AG08396 (cell line): ENCODE data around the gene RNFT2.

Experiments
- DNase-seq: peaks from one replicate; pipeline ENCODE4 v3.0.0; 2012; ENCODE audit warnings: low spot score, mixed read lengths

The RNFT2 gene

DNA sequence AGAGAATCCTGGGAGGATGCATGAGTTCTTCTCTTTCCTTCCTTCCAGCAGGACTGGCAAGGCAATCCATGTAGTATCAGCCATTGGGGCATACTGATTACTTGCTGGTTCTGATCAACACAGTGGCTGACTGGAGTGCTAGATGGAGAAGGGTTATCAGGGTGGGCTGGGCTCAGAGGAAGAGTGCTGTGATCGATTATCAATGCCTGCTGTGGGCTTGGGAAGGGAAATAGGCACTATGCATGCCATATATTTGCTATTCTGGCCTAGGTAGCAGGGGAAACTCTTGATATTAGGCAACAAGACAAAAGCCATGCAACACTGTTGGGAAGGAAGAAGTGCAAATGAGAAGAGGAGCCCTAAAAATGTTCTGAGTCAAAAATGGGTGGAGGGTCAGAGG lies 97.4 kb downstream of the RNFT2 start:
- DNase-seq, result no peak

DNA sequence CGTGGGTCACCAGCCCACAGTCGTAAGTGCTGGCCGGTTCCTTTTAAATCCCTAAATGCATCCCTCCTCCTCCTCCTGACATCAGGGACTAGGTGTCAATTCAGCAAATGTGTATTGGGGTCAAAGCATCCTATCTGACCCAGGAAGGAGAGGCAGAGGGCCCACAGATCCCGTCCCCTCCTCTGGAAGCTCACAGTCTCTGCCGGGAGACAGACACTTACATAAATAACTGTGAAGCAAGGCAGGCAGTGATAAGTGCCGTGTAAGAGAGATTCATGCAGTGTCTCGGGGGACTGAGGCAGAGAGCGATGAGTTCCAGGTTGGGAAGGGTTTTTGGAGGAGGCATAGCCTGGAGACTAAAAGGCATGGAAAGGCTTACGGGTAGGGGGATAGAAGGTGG lies 99.0 kb downstream of the RNFT2 start:
- no peak for DNase-seq

DNA sequence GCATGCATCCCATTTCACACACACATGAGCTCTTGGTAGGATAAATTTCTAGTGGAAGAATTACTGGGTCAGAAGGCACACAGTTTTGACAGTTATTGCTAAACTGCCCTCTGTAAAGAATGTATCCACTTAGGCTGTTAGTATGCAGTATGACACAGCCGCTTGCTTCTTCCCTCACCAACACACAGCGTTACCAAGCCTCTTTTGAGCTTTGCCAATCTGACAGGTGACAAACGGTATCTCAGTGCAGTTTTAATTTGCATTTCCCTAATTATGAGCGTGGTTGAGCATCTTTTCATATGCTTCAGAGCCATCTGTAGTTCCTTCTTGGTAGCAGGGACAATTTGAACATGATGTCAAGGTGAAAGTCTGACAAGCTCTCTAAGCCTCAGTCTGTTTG lies 100.2 kb downstream of the RNFT2 start:
- DNase-seq, result no peak

DNA sequence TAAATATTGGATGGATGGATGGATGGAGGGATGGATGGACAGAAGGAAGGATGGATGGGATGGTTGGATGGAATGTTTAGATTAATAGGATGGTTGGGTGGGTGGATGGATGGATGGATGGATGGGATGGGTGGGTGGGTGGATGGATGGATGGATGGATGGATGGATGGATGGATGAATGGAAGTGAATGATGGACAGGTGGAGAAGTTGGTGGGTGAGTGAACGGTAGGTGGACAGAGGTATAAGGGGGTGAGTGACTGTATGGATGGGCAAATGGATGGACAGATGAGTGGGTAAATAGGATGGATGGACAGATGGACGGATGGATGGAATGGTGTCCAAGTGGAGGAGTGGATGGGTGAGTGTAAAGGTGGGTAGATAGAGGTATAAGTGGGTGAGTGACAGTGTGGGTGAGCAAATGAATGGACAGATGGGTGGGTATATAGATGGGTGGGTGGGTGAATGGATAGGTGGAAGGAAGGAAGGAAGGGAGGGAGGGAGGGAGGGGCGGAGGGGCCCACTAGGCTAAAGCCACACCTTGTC lies 101.2 kb downstream of the RNFT2 start:
- no peak for DNase-seq

DNA sequence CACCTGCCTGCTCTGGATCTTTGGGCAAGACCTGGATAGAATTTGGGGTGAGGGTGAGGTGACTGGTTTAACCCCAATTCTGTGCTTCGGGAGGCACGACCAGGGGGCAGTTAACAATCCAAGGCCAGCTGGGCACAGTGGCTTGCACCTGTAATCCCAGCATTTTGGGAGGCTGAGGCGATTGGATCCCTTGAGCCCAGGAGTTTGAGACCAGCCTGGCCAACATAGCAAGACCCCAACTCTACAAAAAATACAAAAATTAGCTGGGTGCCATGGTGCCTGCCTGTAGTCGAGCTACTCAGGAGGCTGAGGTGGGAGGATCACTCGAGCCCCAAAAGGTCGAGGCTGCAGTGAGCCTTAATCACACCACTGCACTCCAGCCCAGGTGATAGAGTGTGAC lies 105.0 kb downstream of the RNFT2 start:
- no peak for DNase-seq

DNA sequence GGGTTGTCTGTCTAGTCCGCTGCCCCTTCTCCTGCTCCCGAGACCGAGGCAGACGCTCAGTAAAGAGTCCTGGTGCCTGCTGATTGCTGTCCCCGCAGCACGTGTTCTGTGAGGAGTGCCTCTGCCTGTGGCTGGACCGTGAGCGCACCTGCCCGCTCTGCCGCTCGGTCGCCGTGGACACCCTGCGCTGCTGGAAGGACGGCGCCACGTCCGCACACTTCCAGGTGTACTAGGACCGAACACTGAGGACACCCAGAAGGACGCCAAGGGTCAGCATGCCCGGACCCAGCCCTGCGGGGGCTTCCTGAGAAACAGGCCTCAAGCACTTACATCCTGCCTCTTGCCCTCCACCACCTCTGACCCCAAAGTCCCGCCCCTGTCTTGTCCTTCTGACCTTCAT lies 111.1 kb downstream of the RNFT2 start:
- no peak for DNase-seq

DNA sequence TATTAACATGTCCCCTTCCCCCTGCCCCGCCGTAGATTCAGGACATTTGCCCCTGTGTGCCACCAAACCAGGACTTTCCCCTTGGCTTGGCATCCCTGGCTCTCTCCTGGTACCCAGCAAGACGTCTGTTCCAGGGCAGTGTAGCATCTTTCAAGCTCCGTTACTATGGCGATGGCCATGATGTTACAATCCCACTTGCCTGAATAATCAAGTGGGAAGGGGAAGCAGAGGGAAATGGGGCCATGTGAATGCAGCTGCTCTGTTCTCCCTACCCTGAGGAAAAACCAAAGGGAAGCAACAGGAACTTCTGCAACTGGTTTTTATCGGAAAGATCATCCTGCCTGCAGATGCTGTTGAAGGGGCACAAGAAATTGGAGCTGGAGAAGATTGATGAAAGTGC lies 114.2 kb downstream of the RNFT2 start:
- DNase-seq, result no peak

DNA sequence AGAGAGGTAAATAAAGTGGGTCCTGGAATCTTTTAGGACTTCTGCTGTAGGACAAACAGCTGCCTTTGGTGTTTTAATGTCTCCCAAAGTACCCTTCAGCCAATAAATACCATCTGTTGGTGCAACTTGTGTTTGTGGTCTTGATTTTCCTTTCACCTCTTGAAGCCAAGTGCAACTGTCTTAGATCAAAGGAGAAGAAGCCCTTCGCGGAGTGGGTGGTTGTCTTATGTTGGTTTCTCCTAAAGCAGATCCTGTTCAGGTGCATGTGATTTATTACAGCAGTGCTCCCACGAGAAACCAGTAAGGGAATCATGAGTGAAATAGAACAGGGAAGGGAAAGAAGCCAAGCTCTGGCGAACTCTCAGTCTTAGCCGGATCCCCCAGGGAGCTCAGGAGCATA lies 115.4 kb downstream of the RNFT2 start:
- DNase-seq, result no peak

DNA sequence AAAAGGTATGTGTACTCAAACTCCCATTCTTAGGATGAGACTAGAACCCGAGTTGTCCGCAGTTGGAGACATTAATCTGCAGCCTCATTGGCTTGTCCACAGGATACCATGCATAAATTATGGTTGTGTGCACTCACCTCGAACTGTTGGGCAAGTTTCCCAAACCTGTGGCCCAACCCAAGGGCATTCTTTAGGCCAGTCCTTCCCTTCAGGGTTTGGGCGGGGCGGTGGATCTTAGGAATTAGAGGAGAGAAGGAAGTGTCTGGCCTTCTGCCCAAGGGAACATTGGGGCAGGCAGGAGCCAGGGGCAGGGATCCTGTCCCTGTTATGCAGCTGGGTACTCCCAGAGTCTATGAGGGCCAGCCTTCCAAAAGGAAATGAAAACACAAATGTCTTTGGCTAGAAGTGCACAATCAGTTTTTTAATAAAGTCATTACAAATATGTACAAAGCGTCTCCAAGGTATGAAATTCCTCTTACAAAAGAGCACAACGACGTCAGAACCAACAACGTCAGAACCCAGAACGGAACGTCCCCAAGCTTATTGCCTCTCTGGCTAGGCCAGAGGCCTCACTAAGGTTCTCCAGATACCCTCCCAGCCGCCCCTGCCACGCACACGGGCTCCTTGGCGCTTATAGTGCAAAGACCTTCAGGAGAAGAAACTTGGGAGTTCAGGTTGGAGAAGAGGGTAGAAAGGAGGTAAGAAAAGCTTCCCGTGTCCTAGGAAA lies 117.8 kb downstream of the RNFT2 start:
- no peak for DNase-seq

DNA sequence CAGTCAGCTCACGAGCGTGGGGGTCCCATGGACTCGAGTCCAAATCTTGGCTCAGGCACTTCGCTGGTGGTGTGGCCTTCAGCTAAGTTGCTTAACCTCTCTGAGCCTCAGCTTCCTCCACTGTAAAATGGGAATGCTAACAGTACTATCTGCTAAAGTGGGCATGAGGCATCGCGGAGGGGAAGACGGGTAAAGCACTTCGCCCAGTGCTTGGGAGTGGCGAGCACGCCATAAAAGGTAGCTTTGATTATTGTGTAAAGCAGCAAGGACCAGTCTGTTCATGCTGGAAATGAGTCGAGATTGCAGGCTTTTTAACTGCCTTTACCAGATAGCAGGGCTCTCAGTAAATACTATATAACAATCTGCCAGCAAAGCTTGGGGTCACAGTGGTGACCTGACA lies 118.6 kb downstream of the RNFT2 start:
- DNase-seq, result no peak

DNA sequence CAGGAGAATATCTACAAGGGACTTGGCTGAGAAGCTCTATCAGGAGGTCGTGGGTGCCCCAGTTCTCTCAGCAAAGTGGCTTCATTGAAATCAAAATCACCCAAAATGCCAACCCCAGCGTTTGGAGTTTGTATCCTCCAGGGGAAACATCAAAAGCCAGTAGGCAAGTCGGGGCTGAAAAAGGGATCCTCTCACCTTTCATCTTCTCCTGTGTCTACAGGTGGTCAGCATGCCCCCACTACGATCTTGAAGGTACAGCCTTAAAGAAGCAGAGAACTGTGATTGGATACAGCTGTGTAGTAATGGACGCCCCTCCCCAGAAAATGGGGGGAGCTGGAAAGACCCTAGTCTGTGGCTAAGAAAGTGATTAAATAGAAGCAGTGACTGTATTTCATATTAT lies 121.0 kb downstream of the RNFT2 start:
- no peak for DNase-seq

DNA sequence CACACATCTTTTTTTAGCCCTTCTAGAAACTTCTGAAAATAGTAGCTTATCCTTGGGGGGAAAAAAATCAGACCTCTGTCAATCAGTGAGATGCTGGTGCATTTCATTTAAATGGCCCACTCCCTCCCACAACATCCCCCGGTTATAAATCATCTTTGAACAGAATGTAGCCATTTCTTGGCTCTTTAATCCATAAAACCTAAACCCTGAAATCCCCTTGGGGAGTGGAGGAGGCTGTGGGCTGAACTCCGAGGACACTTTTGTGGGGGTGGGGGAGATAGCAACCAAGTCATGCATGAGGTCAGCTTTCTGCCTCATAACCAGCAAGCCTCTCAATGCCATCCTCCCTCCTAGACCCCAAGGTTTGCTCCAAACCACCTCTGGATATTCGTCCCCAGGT lies 122.1 kb downstream of the RNFT2 start:
- no peak for DNase-seq

DNA sequence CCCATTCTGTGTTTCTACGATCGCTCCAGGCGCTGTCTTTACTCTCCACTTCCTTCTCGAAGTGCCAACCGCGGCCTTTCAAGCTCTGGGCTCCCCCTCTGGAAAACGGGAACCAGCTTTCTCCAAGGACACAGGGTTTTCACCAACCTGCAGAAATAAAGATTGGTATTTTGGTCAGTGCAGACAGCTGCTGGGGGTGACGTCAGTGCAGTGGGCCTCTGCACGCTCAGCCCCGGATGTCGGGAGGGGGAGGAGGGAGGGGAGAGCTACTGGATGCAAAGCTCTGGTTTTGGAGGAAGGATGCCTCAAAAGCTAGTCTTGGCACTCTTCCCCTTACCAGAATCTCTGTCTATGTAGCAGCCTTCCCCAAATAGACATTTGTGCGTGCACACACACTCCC lies 123.2 kb downstream of the RNFT2 start:
- peak; percentile 89 for DNase-seq

DNA sequence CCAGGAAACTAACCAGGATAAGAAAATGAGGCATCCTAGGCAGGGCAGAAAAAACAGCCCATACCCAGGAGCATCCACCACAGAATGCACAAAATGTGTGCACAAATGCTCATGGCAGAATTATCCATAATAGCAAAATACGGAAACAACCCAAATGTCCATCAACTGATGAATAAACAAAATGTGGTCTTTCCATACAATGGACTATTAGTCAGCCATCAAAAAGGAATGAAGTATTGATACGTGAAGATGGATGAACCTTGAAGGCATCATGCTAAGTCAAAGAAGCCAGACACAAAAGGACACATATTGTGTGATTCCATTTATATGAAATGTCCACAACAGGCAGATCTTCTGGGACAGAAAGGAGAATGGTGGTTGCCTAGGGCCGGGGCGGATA lies 124.1 kb downstream of the RNFT2 start:
- no peak for DNase-seq

DNA sequence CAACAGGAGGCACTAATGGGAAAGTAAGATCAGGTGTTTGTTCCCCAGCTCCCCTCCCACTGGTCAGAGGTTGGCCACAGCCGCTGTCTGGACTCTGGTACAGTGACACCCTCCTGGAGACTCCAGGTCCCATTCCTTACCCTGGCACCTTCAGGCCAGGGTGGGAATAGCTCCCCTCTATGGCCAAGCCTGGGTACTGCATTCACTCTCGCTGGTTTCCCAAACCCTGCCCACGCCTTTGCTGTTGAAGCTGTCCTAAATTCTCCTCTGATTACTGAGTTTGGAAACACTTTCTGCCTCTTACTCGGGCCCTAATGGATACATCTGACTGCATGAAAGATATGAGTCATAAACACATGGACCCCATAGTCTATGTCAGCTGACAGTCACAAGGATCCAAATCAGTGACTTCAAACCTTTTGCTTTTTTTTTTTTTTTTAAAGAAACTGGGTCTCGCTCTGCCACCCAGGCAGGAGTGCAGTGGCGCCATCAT lies 125.2 kb downstream of the RNFT2 start:
- DNase-seq, result peak; percentile 45

DNA sequence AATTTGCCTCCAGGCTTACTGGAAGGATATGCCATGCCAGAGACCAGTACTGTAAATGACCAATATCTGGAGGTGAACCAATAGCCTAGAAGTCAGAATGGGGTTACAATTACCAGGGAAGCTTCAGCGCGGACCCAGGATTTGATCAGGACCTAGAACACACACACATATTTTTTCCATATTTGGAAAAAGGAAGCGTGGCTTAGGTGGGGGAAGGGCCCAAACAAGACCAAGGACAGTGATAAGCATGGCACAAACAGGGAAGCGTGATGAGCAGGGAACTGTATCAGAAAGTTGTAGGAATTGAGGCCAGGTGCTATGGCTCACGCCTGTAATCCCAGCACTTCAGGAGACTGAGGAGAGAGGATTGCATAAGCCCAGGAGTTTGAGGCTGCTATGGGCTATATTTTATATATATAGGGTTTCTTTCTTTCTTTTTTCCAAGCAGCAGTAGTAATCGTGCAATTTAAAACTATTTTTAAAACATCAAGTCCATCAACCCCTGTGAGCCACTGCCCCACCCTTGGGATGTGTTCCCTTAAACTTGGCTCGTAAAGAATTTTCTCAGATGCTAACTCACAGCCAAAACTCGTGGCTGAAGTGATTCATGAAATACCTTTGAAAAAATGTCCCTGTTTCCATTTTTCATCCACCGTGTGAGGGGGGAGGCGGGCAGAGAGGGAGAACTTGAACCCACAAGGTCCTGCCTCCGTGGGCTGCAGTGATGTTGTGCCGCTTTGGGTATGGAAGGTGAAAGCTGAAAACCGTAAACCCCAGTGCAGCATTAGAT lies 126.5 kb downstream of the RNFT2 start:
- DNase-seq, result peak; percentile 70

DNA sequence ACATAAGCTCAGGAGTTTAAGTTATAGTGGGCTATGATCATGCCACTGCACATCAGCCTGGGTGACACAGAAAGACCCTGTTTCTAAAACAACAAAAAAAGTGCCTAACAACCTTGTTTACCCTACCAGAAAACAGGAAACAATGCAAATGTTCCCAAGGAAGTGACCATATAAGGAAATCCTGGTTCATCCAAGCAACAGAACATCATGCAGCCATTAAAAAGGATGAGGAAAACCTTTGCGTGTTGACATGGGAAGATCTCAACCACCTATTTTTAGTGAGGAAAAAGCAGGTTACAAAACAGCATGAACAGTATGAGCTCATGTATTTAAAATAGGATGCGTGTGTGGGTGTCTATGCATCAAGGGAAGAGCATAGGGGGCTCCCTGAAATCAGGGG lies 129.4 kb downstream of the RNFT2 start:
- DNase-seq, result no peak

DNA sequence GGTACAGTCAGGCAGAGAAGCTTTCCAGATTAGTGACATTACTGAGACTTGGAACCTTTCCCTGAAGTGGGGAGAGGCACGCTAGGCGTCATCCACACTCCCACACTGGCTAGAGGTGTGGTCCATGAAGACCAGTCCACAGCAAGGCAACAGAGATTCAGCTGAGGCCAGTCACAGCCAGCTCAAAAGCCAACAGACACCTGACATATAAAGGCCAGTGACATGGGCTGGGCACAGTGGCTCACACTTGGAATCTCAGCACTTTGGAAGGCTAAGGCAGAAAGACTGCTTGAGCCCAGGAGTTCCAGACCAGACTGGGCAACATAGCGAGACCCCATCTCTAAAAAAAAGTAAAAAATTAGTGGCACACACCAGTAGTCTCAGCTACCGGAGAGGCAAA lies 132.2 kb downstream of the RNFT2 start:
- no peak for DNase-seq

DNA sequence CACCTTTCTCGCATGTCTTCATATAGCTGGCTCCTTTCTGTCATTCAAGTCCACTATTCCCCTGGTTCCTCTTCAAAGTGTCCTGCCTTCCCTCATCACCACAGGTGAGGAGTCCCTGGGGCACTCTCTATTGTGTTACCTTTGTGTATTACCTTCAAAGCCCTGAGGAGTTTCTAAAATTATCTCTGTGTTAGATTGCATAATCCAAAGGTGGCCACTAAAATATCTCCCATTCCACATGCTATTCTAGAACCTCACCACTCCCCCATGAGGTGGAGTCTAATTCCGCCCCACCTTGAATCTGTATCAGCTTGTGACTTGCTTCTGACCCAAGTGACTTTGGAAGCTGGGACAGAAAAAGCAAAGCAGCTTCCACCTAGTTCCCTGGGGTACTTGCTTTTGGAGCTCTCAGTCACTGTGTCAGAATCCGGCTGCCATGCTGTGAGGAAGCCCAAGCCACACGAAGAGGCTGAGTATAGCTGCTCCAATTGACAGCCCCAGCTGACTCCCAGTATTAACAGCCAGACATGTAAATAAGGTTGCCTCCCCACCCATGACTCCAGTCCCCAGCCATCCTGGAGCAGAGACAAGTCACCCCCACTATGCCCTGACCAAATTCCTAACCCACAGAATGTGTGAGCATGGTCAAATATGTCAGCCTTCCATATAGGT lies 136.3 kb downstream of the RNFT2 start:
- DNase-seq, result no peak

DNA sequence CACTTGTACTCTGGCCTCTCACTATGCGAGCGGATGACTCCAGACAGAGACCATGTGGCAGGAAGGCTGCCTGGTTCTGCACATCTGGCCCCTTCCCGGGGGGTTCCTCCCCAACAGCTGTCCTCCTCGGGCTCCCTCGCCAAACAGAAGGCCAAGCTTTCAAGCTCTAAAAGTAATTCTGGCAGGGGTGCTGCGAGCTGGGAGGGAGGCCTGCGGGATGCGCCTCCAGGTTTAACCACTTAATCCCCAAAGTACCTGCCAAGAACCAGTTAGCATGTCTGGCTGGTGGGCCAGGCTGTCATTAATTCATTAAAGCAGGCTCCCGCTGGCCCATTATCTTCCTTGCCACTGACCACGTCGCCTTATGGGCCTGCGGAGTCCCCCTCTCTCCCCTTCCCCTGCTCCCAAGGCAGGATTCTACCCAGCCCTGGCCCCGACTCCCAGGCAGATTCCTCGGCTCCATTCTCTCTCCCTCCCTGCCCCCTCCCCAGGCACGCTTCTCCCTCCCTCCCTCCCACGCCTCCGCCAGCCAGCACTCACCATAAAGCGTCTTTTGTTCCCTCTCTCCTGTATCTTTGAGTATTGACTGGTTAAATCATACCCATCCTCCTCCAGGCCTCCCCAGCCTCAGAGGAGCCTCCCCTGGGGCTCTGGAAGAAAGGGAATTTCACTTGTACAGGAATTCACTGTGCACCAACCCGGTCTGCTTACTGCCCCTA lies 138.2 kb downstream of the RNFT2 start:
- DNase-seq, result no peak

DNA sequence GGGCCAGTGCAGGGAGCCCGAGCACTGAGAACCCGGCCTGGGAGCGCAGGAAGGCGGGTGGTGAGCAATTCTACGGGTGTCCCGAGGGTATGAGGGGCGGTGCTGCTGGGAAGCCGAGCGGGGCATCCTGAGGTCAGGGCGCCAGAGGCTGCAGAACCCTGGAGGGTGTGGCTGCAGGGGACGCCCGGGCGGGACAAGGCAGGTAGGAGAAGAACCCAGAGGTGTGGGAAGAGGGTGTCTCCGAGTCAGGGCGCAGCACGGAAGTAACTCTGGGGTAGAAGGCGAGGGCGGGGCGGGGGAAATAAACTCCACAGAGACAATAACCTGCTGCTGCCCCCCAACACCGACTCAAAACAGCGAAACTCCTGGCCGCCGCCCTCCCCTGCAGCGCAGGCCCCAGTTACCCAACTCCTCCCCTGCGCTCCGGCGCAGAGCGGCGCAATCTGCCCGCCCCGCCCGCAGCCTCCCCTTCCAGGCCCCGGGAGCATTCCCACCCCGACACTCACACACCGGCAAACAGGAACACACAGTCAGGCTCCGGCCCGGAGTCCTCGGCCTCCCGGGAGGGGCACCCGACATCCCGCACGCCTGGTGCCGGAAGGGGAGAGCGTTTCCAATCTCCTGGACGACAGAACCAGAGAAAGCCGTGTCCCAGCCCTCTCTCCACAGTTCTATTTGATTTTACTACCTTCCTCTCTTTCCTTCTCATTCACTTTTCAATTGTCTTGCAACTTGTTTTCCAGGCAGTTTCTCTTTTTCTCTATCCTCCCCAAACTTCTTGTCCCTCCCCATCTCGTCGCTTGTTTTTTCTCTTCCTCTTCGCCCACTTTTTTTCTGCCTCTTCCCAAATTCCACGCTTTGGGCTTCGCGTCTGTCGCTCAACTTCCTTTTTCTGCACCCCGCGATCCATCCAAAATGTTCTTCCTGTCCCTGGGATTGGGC lies 140.7 kb downstream of the RNFT2 start:
- DNase-seq, result peak; percentile 53
